Right lobe of liver (tissue), 6 donors: ENCODE data around the gene AQP7. TPM values are rescaled to one million over a fixed set of nuclear protein-coding genes. Genes with fewer than 3 reads are reported as not detected.
A peak's percentile ranks its signal among the peaks of the same experiment; 100 is the strongest.

Experiments used
- ATAC-seq, 4 donors: fragments of 200-7000 bp; cut with Tn5 transposase; one replicate each; pipeline ENCODE4 v1.9.1; 2020; ENCODE audit warnings: mild to moderate bottlenecking in 4 of 4, moderate library complexity in 4 of 4
- DNase-seq, 3 donors: peaks; one replicate each; pipeline ENCODE4 v3.0.0-alpha.2; 2020
- H3K27ac ChIP-seq, 3 donors: fragments of 200-600 bp; one replicate each; pipeline ENCODE4 v1.8.0; 2022
- H3K27me3 ChIP-seq, 2 donors: fragments of 200-600 bp; one replicate each; pipeline ENCODE4 v1.8.0; 2022
- H3K36me3 ChIP-seq, 4 donors: fragments of 200-600 bp; sonication (generic) in 1 of 4; one replicate each; pipeline versions ENCODE4 v1.5.1 to v1.8.0; 2017 to 2022; ENCODE audit warnings: control low read depth in 1 of 4
- H3K4me1 ChIP-seq, 4 donors: fragments of 200-600 bp; sonication (generic) in 1 of 4; one replicate each; pipeline versions ENCODE4 v1.5.1 to v1.8.0; 2017 to 2022; ENCODE audit warnings: control low read depth in 1 of 4
- H3K4me3 ChIP-seq, 3 donors: fragments of 200-600 bp; one replicate each; pipeline ENCODE4 v1.8.0; 2022
- H3K9me3 ChIP-seq, 4 donors: fragments of 200-600 bp; sonication (generic) in 1 of 4; one replicate each; pipeline versions ENCODE4 v1.5.1 to v1.8.0; 2017 to 2022; ENCODE audit warnings: control low read depth in 1 of 4
- POLR2A ChIP-seq: fragments of 450-650 bp; IDR thresholded peaks from one replicate; pipeline ENCODE4 v1.6.1; 2017; ENCODE audit warnings: antibody characterized with exemption, mild to moderate bottlenecking
- WGBS: methylation state at CpG from one replicate; pipeline ENCODE4 v1.1.6; 2018; ENCODE audit warnings: low coverage, low lambda C conversion rate; ENCODE audit not compliant: insufficient coverage; ENCODE audit errors: missing lambda C conversion rate; 5-methylcytosine and 5-hydroxymethylcytosine counted together
- intact Hi-C, 2 donors: fragments of 100-400 bp; cut with DNase I; formaldehyde crosslinking; loops; one replicate each; pipeline versions ENCODE4 v1.11.2 to v1.14.1; 2022
- total RNA-seq, 6 experiments: library from RNA; depleted of rRNA in 2 of 6; stranded (reverse); fragments of >200 nt in 2 of 6; fragmentation: NEBNext Ultra II Directional in 3 of 6; extraction: Animal tissue kit (Norgen Biotek cat#: 25700) in 3 of 6; gene quantifications; one replicate each; pipeline versions ENCODE4 v1.1.0 to v1.2.4, GENCODE V29; 2016 to 2023
- TF ChIP-seq, protein P1 (sequence below), 4 donors: fragments of 200-600 bp in 3 of 4; fragments of 450-650 bp in 1 of 4; IDR thresholded peaks; one replicate each; pipeline versions ENCODE4 v1.5.1 to v1.8.0; 2016 to 2022; ENCODE audit warnings: antibody characterized with exemption in 4 of 4, mild to moderate bottlenecking in 2 of 4
- donor health status: DM: no; HTN: yes; CAD: no.
- donor health status: DM: no; HTN: no; CAD: no.
- donor health status: DM: no; HTN: no; CAD: no.
- donor health status: DM: no; HTN: yes; CAD: no.
- donor health status: DM: no; HTN: yes; CAD: no.

Gene AQP7
- total RNA-seq, 6 experiments from 2014 or later = 10.4 to 25.1 (median 16.6) TPM

DNA sequence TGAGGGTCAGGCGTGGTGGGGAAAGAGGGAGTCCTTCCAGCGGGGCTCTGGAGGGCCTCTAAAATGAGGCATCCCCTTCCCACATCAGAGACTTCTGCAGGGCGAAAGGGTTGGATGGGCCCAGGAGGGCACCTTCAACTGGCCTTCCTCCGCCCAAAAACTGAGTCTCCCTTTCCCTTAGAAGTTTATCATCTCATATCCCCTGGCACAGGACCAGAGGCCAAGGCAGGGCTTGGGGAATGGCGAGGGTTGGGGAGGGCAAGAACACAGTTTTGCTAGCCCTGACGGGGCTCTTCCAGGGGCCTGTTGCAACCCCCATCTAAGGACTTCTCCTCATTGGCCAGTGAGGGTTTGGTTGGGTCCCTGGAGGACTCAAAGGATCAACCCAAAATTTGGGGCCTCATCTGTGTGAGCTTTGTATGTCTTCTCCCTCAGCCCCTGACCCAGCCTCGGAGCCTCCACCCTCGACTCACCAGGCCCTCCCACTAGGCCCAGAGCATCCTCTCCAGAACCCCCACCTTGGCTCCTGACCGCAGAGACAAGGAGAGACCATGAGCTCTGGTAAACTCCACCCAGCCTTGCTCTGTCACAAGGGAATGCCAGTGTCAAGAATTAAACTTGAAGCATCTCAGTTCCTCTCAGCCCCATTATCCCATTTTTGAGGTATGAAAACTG lies 24.1 kb downstream of the AQP7 start:
- Histone ChIP-seq H3K4me3 (no peak overlapping the region), H3K9me3 (no peaks in the 10 kb centered on the region), H3K36me3 (no peaks in the 10 kb centered on the region), H3K27me3 (no peaks in the 10 kb centered on the region), H3K4me1 (peaks cover 0 to 8% (median 0%) of the 10 kb centered on the region in 4 donors), H3K27ac (no peak overlapping the region)
- WGBS = 92% methylated on average over 2 of the region's 9 CpGs
- TF ChIP-seq, protein P1, sequence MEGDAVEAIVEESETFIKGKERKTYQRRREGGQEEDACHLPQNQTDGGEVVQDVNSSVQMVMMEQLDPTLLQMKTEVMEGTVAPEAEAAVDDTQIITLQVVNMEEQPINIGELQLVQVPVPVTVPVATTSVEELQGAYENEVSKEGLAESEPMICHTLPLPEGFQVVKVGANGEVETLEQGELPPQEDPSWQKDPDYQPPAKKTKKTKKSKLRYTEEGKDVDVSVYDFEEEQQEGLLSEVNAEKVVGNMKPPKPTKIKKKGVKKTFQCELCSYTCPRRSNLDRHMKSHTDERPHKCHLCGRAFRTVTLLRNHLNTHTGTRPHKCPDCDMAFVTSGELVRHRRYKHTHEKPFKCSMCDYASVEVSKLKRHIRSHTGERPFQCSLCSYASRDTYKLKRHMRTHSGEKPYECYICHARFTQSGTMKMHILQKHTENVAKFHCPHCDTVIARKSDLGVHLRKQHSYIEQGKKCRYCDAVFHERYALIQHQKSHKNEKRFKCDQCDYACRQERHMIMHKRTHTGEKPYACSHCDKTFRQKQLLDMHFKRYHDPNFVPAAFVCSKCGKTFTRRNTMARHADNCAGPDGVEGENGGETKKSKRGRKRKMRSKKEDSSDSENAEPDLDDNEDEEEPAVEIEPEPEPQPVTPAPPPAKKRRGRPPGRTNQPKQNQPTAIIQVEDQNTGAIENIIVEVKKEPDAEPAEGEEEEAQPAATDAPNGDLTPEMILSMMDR (IDR thresholded peaks at IDR 0.05) = no peak
- TF ChIP-seq POLR2A = no peak
- ATAC-seq (no peak), DNase-seq (no peak)
- intact Hi-C loops = no loop called here

DNA sequence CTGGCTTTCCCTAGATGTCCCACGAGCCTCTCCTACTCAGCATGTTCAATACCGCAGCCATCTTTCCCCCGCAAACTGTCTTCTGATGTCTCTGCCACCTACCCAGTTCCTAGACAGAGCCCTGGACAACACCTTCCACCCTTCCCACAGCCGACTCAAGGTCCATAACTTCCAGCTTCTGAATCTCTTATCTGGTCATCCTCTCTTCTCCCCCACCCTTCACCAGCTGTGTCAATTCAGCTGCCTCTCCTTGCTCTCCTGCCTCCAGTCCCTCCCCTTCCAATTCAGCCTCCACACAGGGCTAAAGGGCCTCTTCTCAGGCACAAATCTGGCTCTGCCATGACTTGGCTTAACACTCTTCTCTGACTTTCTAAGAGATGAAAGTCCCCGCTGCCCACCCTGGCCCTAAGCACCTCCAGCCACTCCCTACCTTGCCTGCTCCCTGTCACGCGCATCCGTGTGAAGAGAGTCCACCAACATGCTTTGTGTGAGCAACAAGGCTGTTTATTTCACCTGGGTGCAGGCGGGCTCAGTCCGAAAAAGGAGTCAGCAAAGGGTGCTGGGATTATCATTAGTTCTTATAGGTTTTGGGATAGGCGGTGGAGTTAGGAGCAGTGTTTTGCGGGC lies 25.2 kb downstream of the AQP7 start:
- Histone ChIP-seq H3K27me3 (no peaks in the 10 kb centered on the region), H3K4me3 (no peak overlapping the region), H3K27ac (no peak overlapping the region), H3K9me3 (no peaks in the 10 kb centered on the region), H3K36me3 (no peaks in the 10 kb centered on the region), H3K4me1 (peaks cover 0 to 8% (median 0%) of the 10 kb centered on the region in 4 donors)
- TF ChIP-seq POLR2A = no peak
- TF ChIP-seq, protein P1 (IDR thresholded peaks at IDR 0.05) = no peak
- ATAC-seq (no peak), DNase-seq (no peak)
- WGBS = 92% methylated on average over 11 of the region's 12 CpGs
- intact Hi-C loops = no loop called here

DNA sequence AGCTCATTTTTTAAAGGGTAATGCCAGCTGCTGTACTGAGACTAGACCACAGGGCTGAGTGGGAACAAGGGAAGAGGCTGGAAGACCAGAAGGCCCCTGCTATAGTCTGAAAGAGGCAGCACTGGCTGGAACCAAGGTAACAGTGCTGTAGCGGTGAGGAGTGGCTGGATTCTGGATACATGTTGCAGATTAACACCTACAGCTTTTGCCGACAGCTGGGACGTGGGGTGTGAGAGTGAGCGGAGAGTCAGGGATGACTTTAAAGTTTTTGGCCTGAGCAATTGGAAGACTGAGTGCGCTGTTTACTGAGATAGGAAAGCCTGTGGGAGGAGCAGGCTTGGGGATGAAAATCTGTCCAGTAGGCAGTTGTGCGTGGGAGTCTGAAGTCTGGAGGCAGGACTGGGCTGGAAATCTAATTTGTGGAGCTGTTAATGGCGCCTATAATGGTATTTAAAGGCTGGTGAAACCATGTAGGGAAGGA lies 26.5 kb downstream of the AQP7 start:
- TF ChIP-seq POLR2A = no peak
- TF ChIP-seq, protein P1 (IDR thresholded peaks at IDR 0.05) = no peak
- H3K27me3 ChIP-seq = no peaks in the 10 kb centered on the region
- H3K4me3 ChIP-seq = no peak overlapping the region
- H3K9me3 ChIP-seq = no peaks in the 10 kb centered on the region
- DNase-seq (no peak), ATAC-seq (no peak)
- intact Hi-C loops = no loop called here
- H3K4me1 ChIP-seq = peaks cover 0 to 8% (median 0%) of the 10 kb centered on the region in 4 donors
- WGBS = 72% methylated on average over 7 of the region's 7 CpGs
- no peak overlapping the region for H3K27ac ChIP-seq
- peaks cover 0 to 9% (median 1%) of the 10 kb centered on the region in 4 donors for H3K36me3 ChIP-seq

DNA sequence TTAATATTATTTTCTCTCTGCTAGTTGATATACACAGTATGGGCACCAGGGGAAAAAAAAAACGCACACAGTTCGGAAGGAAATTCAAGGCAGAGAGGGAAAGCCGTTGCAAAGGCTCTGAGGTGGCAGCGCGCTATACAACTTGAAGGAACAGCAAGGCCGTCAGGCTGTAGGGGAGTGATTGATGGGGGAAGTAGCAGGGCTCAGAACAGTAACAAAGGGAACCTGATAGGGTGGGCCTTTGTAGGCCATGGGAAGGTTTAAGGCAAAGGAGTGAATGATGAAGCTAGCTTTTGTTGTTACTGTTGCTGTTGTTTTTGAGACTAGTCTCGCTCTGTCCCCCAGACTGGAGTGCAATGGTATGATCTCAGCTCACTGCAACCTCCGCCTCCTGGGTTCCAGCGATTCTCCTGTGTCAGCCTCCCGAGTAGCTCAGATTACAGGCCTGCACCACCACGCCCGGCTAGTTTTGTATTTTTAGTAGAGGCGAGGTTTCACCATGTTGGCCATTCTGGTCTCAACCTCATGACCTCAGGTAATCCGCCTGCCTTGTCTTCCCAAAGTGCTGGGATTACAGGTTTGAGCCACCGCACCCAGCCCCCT lies 27.0 kb downstream of the AQP7 start:
- Histone ChIP-seq H3K9me3 (no peaks in the 10 kb centered on the region), H3K27me3 (no peaks in the 10 kb centered on the region), H3K4me1 (peaks cover 0 to 8% (median 0%) of the 10 kb centered on the region in 4 donors), H3K4me3 (no peak overlapping the region), H3K36me3 (peaks cover 3 to 14% (median 4%) of the 10 kb centered on the region in 4 donors), H3K27ac (no peak overlapping the region)
- intact Hi-C loops = no loop called here
- WGBS = 60% methylated on average over 9 of the region's 15 CpGs
- peak; percentile 3 to 12 (median 4) for ATAC-seq
- DNase-seq = no peak
- no peak for TF ChIP-seq POLR2A
- TF ChIP-seq, protein P1 (IDR thresholded peaks at IDR 0.05) = no peak
